A549 (cell line): ENCODE data around the gene APBB2. TPM values are rescaled to one million over a fixed set of nuclear protein-coding genes. Genes with fewer than 3 reads are reported as not detected.

Experiments
- ATAC-seq, 2 experiments: fragments of 200-7000 bp in 1 of 2; fragments of >200 bp in 1 of 2; cut with Nextera tagmentation in 1 of 2; cut with Tn5 transposase in 1 of 2; 3 replicates each; pipeline versions ENCODE4 v1.8.0 to v1.9.1; 2018 to 2020; ENCODE audit warnings: mild to moderate bottlenecking in 1 of 2, moderate library complexity in 1 of 2
- CTCF ChIA-PET: fragments of 300-600 bp; sonication (Branson Sonifier 250); formaldehyde crosslinking; extraction: SDS; loops from one replicate; lab custom pipeline; 2021; ENCODE audit warnings: antibody characterized with exemption, inconsistent platforms; lab: Yijun Ruan, JAX
- POLR2A ChIA-PET: fragments of 350-600 bp; formaldehyde crosslinking; extraction: SDS; loops from one replicate; lab custom pipeline; 2021; ENCODE audit warnings: antibody characterized with exemption, inconsistent platforms; lab: Yijun Ruan, JAX
- DNase-seq, 2 experiments: peaks; one replicate each; pipeline versions ENCODE4 v3.0.0 to v3.0.0-alpha.2; 2011 to 2016; ENCODE audit warnings: low read depth in 1 of 2, low spot score in 1 of 2
- FAIRE-seq: peaks from 2 replicates; lab custom pipeline; 2011; peaks lifted over from hg19 to GRCh38; lab: Jason Lieb, UNC
- H3K27ac ChIP-seq, 2 experiments: fragments of >200 bp; sonication (Bioruptor Twin); formaldehyde crosslinking; 3 replicates each; pipeline ENCODE4 v1.5.1; 2016 to 2017
- H3K4me1 ChIP-seq: fragments of >200 bp; sonication (Bioruptor Twin); formaldehyde crosslinking; 3 replicates; pipeline ENCODE4 v1.6.1; 2016
- H3K4me2 ChIP-seq: fragments of >200 bp; sonication (Bioruptor Twin); formaldehyde crosslinking; 3 replicates; pipeline ENCODE4 v1.6.1; 2016
- H3K4me3 ChIP-seq: fragments of >200 bp; sonication (Bioruptor Twin); formaldehyde crosslinking; 3 replicates; pipeline ENCODE4 v1.5.1; 2016
- H3K9me3 ChIP-seq: fragments of >200 bp; sonication (Bioruptor Twin); formaldehyde crosslinking; 3 replicates; pipeline ENCODE4 v1.6.1; 2016
- CBX2 ChIP-seq: fragments of 200-600 bp; sonication (generic); IDR thresholded peaks from 2 replicates; pipeline ENCODE4 v1.6.1; 2016; ENCODE audit warnings: low read depth, mild to moderate bottlenecking, borderline replicate concordance
- CEBPB ChIP-seq, 2 experiments: fragments of >200 bp in 1 of 2; sonication (Bioruptor Twin) in 1 of 2; formaldehyde crosslinking in 1 of 2; IDR thresholded peaks; 2 replicates each; pipeline ENCODE4 v1.6.1; 2012 to 2016
- E2F6 ChIP-seq: IDR thresholded peaks from 2 replicates; pipeline ENCODE4 v1.6.1; 2012; ENCODE audit warnings: low read depth, borderline replicate concordance
- EHMT2 ChIP-seq: fragments of 200-600 bp; sonication (generic); IDR thresholded peaks from 2 replicates; pipeline ENCODE4 v1.6.1; 2016; ENCODE audit warnings: antibody characterized with exemption, low read depth, mild to moderate bottlenecking, moderate library complexity
- ESRRA ChIP-seq: fragments of 150-350 bp; IDR thresholded peaks from 2 replicates; pipeline ENCODE4 v1.6.1; 2014; ENCODE audit warnings: mild to moderate bottlenecking, low read length, borderline replicate concordance
- FOSB ChIP-seq: fragments of 250-450 bp; sonication (Bioruptor Pico); IDR thresholded peaks from 2 replicates; pipeline ENCODE4 v1.5.0; 2020; ENCODE audit warnings: mild to moderate bottlenecking, moderate library complexity
- FOSL2 ChIP-seq, 2 experiments: fragments of 450-650 bp in 1 of 2; fragments of >200 bp in 1 of 2; sonication (Bioruptor Twin) in 1 of 2; formaldehyde crosslinking; IDR thresholded peaks; 2 replicates each; pipeline versions ENCODE4 v1.5.0 to v1.6.1; 2016 to 2020; ENCODE audit warnings: mild to moderate bottlenecking in 1 of 2, moderate library complexity in 1 of 2
- HDAC2 ChIP-seq: fragments of 200-600 bp; sonication (generic); IDR thresholded peaks from 2 replicates; pipeline ENCODE4 v1.6.1; 2016
- HES2 ChIP-seq: fragments of >200 bp; sonication (Bioruptor Twin); formaldehyde crosslinking; IDR thresholded peaks from 2 replicates; pipeline ENCODE4 v1.6.1; 2016
- HOXB5 ChIP-seq: fragments of 250-450 bp; sonication (Bioruptor Pico); IDR thresholded peaks from 2 replicates; pipeline ENCODE4 v1.5.0; 2020; ENCODE audit warnings: mild to moderate bottlenecking, moderate library complexity
- JUN ChIP-seq, 2 experiments: fragments of >200 bp; sonication (Bioruptor Twin); formaldehyde crosslinking; IDR thresholded peaks; 2 replicates in 1 of 2; 3 replicates in 1 of 2; pipeline ENCODE4 v1.6.1; 2016 to 2017
- JUNB ChIP-seq: fragments of >200 bp; sonication (Bioruptor Twin); formaldehyde crosslinking; IDR thresholded peaks from 2 replicates; pipeline ENCODE4 v1.6.1; 2016
- NR3C1 ChIP-seq: fragments of >200 bp; sonication (Bioruptor Twin); formaldehyde crosslinking; IDR thresholded peaks from 3 replicates; pipeline ENCODE4 v1.6.1; 2017
- PBX3 ChIP-seq: IDR thresholded peaks from 2 replicates; pipeline ENCODE4 v1.6.1; 2012
- POLR2AphosphoS2 ChIP-seq: conservative IDR thresholded peaks from 2 replicates; pipeline ENCODE4 v1.6.1; 2012; ENCODE audit warnings: low read length, improper control_type of control experiment, inconsistent platforms
- RAD21 ChIP-seq, 2 experiments: fragments of >200 bp in 1 of 2; sonication (Bioruptor Twin) in 1 of 2; formaldehyde crosslinking in 1 of 2; IDR thresholded peaks in 1 of 2; conservative IDR thresholded peaks in 1 of 2; 2 replicates in 1 of 2; 3 replicates in 1 of 2; pipeline ENCODE4 v1.6.1; 2012 to 2018; ENCODE audit warnings: inconsistent platforms in 1 of 2
- TFCP2L1 ChIP-seq: fragments of 250-450 bp; sonication (Bioruptor Pico); IDR thresholded peaks from 2 replicates; pipeline ENCODE4 v1.5.0; 2021; ENCODE audit warnings: mild to moderate bottlenecking
- TP53 ChIP-seq: fragments of 250-450 bp; sonication (Bioruptor Pico); IDR thresholded peaks from 2 replicates; pipeline ENCODE4 v1.5.0; 2021; ENCODE audit warnings: mild to moderate bottlenecking, moderate library complexity
- ZFP36 ChIP-seq: fragments of 450-650 bp; IDR thresholded peaks from 2 replicates; pipeline ENCODE4 v1.6.1; 2014; ENCODE audit warnings: borderline replicate concordance; ENCODE audit not compliant: partially characterized antibody
- ZSCAN20 ChIP-seq: fragments of 250-450 bp; sonication (Bioruptor Pico); IDR thresholded peaks from 2 replicates; pipeline ENCODE4 v1.8.0; 2022; ENCODE audit warnings: mild to moderate bottlenecking, moderate library complexity
- WGBS: methylation state at CpG from one replicate; pipeline ENCODE4 v1.1.6; 2017; ENCODE audit errors: missing lambda C conversion rate; 5-methylcytosine and 5-hydroxymethylcytosine counted together
- polyA plus RNA-seq, 4 experiments: library from polyadenylated mRNA; depleted of rRNA in 3 of 4; stranded (reverse); fragments of >200 nt; fragmentation: RNase III in 1 of 4; extraction: RNeasy Plus Mini Kit Qiagen cat#74134 plus additional on column Dnase treatment in 1 of 4; gene quantifications; 2 replicates in 3 of 4; 3 replicates in 1 of 4; pipeline ENCODE4 v1.2.3, GENCODE V29; 2011 to 2017
- TF ChIP-seq, protein P1 (sequence below): fragments of >200 bp; sonication (Bioruptor Twin); formaldehyde crosslinking; IDR thresholded peaks from 3 replicates; pipeline ENCODE4 v1.6.1; 2016
- TF ChIP-seq, protein P2 (sequence below): fragments of 200-600 bp; sonication (generic); IDR thresholded peaks from 2 replicates; pipeline ENCODE4 v1.6.1; 2016; ENCODE audit warnings: antibody characterized with exemption, mild to moderate bottlenecking, moderate library complexity

APBB2 gene
- polyA plus RNA-seq, 2 of the 4 experiments (the other 2 are of a cell fraction): 8.3 to 31.9 TPM

DNA sequence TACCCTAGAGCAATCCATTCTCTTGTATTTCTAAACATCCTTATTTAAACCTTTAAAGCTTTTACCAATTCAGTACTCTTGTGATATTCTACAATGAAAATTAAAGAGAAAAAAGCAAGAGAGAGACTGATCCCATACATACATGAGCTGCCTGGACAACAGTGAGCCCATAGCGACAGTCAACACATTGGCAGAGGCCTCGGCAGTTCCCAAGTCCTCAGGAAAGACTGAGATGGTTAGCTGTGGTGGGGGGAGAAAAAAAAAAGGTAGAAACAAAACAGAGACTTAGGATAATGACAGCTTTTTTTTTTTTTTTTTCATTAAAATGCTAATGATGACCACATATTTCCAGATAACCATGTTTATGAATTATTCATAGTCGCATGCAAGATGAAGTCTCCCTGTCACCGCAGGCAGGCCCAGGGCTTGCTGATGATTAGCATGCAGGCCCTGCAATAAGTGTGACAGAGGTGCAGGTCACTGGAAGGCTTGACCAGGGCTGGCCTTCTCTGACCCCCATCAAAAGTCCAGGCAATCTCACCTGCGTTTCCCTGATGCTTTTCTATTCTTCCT lies 148.8 kb downstream of the APBB2 start:
- no peaks in the 10 kb centered on the region for H3K4me1 ChIP-seq
- no peak for FAIRE-seq
- WGBS: 88% methylated on average over 5 of the region's 5 CpGs
- POLR2A ChIA-PET: no interaction called here
- no peak for ATAC-seq
- no peak for DNase-seq
- TF ChIP-seq ZSCAN20 (CRISPR knock-in tag) (no peak), NR3C1 (no peak), JUNB (no peak), JUN (IDR thresholded peaks at IDR 0.05) (no peak), CBX2 (no peak), TFCP2L1 (no peak), EHMT2 (no peak), HES2 (no peak), FOSB (CRISPR knock-in tag) (no peak), ZFP36 (no peak), POLR2AphosphoS2 (no peak), ESRRA (no peak), E2F6 (no peak), CEBPB (IDR thresholded peaks at IDR 0.05) (no peak), RAD21 (conservative IDR thresholded peaks at IDR 0.05 in 1 of 2, IDR thresholded peaks at IDR 0.05 in 1 of 2) (no peak)
- TF ChIP-seq, protein P1, sequence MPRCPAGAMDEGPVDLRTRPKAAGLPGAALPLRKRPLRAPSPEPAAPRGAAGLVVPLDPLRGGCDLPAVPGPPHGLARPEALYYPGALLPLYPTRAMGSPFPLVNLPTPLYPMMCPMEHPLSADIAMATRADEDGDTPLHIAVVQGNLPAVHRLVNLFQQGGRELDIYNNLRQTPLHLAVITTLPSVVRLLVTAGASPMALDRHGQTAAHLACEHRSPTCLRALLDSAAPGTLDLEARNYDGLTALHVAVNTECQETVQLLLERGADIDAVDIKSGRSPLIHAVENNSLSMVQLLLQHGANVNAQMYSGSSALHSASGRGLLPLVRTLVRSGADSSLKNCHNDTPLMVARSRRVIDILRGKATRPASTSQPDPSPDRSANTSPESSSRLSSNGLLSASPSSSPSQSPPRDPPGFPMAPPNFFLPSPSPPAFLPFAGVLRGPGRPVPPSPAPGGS: no peak
- TF ChIP-seq, all 56 proteins: peak for 0
- Histone ChIP-seq H3K27ac (no peak overlapping the region), H3K9me3 (no peaks in the 10 kb centered on the region), H3K4me3 (no peak overlapping the region), H3K4me2 (no peak overlapping the region)
- CTCF ChIA-PET: interaction anchor here (1.1 kb wide), 1 partner anchor 146 kb away, joined by 3 read pairs; no protein-coding TSS in a partner anchor

- 92% methylated on average over 3 of the region's 3 CpGs for WGBS
- no peaks in the 10 kb centered on the region for H3K9me3 ChIP-seq
- no peak overlapping the region for H3K27ac ChIP-seq
- no peaks in the 10 kb centered on the region for H3K4me1 ChIP-seq
- ChIA-PET POLR2A (no interaction called here), CTCF (interaction anchor here (0.9 to 1.1 kb wide), 2 partner anchors 13 to 147 kb away, joined by 3 to 4 read pairs; no protein-coding TSS in a partner anchor)
- FAIRE-seq (no peak), ATAC-seq (no peak), DNase-seq (no peak)
- no peak overlapping the region for H3K4me2 ChIP-seq
- TF ChIP-seq TP53: no peak
- no peak for TF ChIP-seq HOXB5 (CRISPR knock-in tag)
- TF ChIP-seq FOSL2 (IDR thresholded peaks at IDR 0.05): no peak
- no peak for TF ChIP-seq FOSL2 (CRISPR knock-in tag; IDR thresholded peaks at IDR 0.05)
- no peak for TF ChIP-seq HDAC2
- TF ChIP-seq, protein P2, sequence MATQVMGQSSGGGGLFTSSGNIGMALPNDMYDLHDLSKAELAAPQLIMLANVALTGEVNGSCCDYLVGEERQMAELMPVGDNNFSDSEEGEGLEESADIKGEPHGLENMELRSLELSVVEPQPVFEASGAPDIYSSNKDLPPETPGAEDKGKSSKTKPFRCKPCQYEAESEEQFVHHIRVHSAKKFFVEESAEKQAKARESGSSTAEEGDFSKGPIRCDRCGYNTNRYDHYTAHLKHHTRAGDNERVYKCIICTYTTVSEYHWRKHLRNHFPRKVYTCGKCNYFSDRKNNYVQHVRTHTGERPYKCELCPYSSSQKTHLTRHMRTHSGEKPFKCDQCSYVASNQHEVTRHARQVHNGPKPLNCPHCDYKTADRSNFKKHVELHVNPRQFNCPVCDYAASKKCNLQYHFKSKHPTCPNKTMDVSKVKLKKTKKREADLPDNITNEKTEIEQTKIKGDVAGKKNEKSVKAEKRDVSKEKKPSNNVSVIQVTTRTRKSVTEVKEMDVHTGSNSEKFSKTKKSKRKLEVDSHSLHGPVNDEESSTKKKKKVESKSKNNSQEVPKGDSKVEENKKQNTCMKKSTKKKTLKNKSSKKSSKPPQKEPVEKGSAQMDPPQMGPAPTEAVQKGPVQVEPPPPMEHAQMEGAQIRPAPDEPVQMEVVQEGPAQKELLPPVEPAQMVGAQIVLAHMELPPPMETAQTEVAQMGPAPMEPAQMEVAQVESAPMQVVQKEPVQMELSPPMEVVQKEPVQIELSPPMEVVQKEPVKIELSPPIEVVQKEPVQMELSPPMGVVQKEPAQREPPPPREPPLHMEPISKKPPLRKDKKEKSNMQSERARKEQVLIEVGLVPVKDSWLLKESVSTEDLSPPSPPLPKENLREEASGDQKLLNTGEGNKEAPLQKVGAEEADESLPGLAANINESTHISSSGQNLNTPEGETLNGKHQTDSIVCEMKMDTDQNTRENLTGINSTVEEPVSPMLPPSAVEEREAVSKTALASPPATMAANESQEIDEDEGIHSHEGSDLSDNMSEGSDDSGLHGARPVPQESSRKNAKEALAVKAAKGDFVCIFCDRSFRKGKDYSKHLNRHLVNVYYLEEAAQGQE: no peak
- no peak for TF ChIP-seq E2F6
- no peak for TF ChIP-seq PBX3
- no peak overlapping the region for H3K4me3 ChIP-seq
Observed at GRCh38 chr4:41064953-41065352, 149.4 kb downstream of the APBB2 start.
